Measurements from ENCODE around the gene RNF151. TPM values are rescaled to one million over a fixed set of nuclear protein-coding genes. Genes with fewer than 3 reads are reported as not detected.

RNF151 gene
- total and polyA plus RNA-seq, 7 donors = not detected

- ATAC-seq = peak; percentile 20 to 40 (median 36)
- DNase-seq = peak in 1 of 2 donors; percentile 54
- Histone ChIP-seq H3K9me3 (no peaks in the 10 kb centered on the region), H3K4me3 (peak overlapping the region; percentile 78), H3K36me3 (ENCODE audit: insufficient read depth in 1 of 2, low read depth in 1 of 2) (peaks cover 0 to 32% of the 10 kb centered on the region in 2 donors), H3K4me1 (peaks cover 29% of the 10 kb centered on the region), H3K27ac (peak overlapping the region; percentile 91), H3K27me3 (ENCODE audit: insufficient read depth in 3 of 3, low read length in 2 of 3) (no peaks in the 10 kb centered on the region)
- intact Hi-C loops (cut with DNase I) = no loop called here
- WGBS, 3 donors = 9 to 13% (median 10%) methylated on average over 37 to 44 of the region's 44 CpGs
- no peak for TF ChIP-seq CTCF (IDR thresholded peaks at IDR 0.05)
Observed at GRCh38 chr16:1963806-1964505, 2.7 kb upstream of the RNF151 start.

GRCh38 chr16:1964506-1965395 is 1.9 kb upstream of the RNF151 start, which contains the start of gene RPS2:
RPS2 (minus strand) TSS chr16:1964826; CDS start chr16:1964625, 201 bp downstream.
- H3K27me3 ChIP-seq (ENCODE audit: insufficient read depth in 3 of 3, low read length in 2 of 3) = no peaks in the 10 kb centered on the region
- peak within 1 kb of the TSS; percentile 91 for H3K27ac ChIP-seq
- H3K36me3 ChIP-seq (ENCODE audit: insufficient read depth in 1 of 2, low read depth in 1 of 2) = peaks cover 0 to 32% of the 10 kb centered on the region in 2 donors
- no peak for TF ChIP-seq CTCF (IDR thresholded peaks at IDR 0.05)
- H3K9me3 ChIP-seq = no peaks in the 10 kb centered on the region
- ATAC-seq (peak; percentile 94 to 97 (median 95)), DNase-seq (peak; percentile 99 to 100)
- H3K4me3 ChIP-seq = peak within 1 kb of the TSS; percentile 78
- peaks cover 28% of the 10 kb centered on the region for H3K4me1 ChIP-seq
- 0 to 1% (median 1%) methylated on average over 69 to 97 of the region's 97 CpGs for whole genome bisulfite sequencing, 3 donors
- intact Hi-C loops (cut with DNase I) = no loop called here

- peak overlapping the region; percentile 78 for H3K4me3 ChIP-seq
- WGBS, 3 donors = 20 to 22% (median 21%) methylated on average over 24 of the region's 24 CpGs
- H3K9me3 ChIP-seq = no peaks in the 10 kb centered on the region
- intact Hi-C loops (cut with DNase I) = no loop called here
- peaks cover 26% of the 10 kb centered on the region for H3K4me1 ChIP-seq
- peaks cover 0 to 32% of the 10 kb centered on the region in 2 donors for H3K36me3 ChIP-seq (ENCODE audit: insufficient read depth in 1 of 2, low read depth in 1 of 2)
- DNase-seq (no peak), ATAC-seq (no peak)
- no peaks in the 10 kb centered on the region for H3K27me3 ChIP-seq (ENCODE audit: insufficient read depth in 3 of 3, low read length in 2 of 3)
- peak overlapping the region; percentile 91 for H3K27ac ChIP-seq
- no peak for TF ChIP-seq CTCF (IDR thresholded peaks at IDR 0.05)
Observed at GRCh38 chr16:1965396-1966001, 1.2 kb upstream of the RNF151 start.

- Histone ChIP-seq H3K36me3 (ENCODE audit: insufficient read depth in 1 of 2, low read depth in 1 of 2) (peaks cover 0 to 7% of the 10 kb centered on the region in 2 donors), H3K4me1 (peaks cover 31% of the 10 kb centered on the region), H3K27ac (no peak overlapping the region), H3K27me3 (ENCODE audit: insufficient read depth in 3 of 3, low read length in 2 of 3) (no peaks in the 10 kb centered on the region), H3K9me3 (no peaks in the 10 kb centered on the region), H3K4me3 (no peak overlapping the region)
- no peak for TF ChIP-seq CTCF (IDR thresholded peaks at IDR 0.05)
- 84 to 89% (median 87%) methylated on average over 41 of the region's 41 CpGs for WGBS, 3 donors
- ATAC-seq (no peak), DNase-seq (no peak)
- intact Hi-C loops (cut with DNase I) = no loop called here
Observed at GRCh38 chr16:1968146-1968953, 1.7 kb downstream of the RNF151 start.

Data from psoas muscle (tissue), 8 donors.